Activated naive CD4-positive, alpha-beta T cell treated with anti-CD3 and anti-CD28 coated beads, Interleukin-2, amount 50 U/mL, for 24 hours (primary cell): ENCODE results near the gene TRPM4.

ENCODE experiments used
- H3K27ac Mint-ChIP-seq: one replicate; pipeline ENCODE4 v1.8.0; 2021; ENCODE audit warnings: mild to moderate bottlenecking, mixed read lengths
- H3K27me3 Mint-ChIP-seq: one replicate; pipeline ENCODE4 v1.8.0; 2021; ENCODE audit warnings: mixed read lengths
- H3K36me3 Mint-ChIP-seq: one replicate; pipeline ENCODE4 v1.8.0; 2021; ENCODE audit warnings: mixed read lengths
- H3K4me1 Mint-ChIP-seq: one replicate; pipeline ENCODE4 v1.8.0; 2021; ENCODE audit warnings: mixed read lengths
- H3K4me3 Mint-ChIP-seq: one replicate; pipeline ENCODE4 v1.8.0; 2021; ENCODE audit warnings: mild to moderate bottlenecking, mixed read lengths
- H3K9me3 Mint-ChIP-seq: one replicate; pipeline ENCODE4 v1.8.0; 2021; ENCODE audit warnings: mixed read lengths

The TRPM4 gene

DNA sequence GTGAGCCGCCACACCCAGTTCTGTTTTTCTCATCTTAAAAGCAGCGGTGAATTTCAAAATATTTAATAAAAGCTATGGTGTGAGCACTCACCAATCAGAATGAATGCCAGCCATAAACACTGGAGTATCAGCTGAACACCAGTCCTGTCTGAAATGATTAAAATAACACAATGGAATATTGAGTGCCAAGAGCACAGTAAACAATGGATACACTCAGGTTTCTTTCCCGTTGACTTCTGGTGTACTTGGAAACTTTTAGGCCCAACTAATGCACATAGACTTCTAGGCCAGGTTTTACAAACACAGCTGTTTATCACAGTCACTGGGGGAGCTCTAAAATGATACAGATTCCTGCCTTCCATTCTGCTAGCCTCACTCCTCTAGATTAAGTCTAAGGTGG lies 99.1 kb downstream of the TRPM4 start:
- peaks cover 20% of the 10 kb centered on the region for H3K9me3 Mint-ChIP-seq
- H3K27me3 Mint-ChIP-seq, result peaks cover 28% of the 10 kb centered on the region
- H3K4me3 Mint-ChIP-seq, result no peak overlapping the region
- no peaks in the 10 kb centered on the region for H3K4me1 Mint-ChIP-seq
- H3K36me3 Mint-ChIP-seq, result peaks cover 8% of the 10 kb centered on the region
- H3K27ac Mint-ChIP-seq, result no peak overlapping the region
